GM12878 (cell line): ENCODE measurements around the gene EGFL8. TPM values are rescaled to one million over a fixed set of nuclear protein-coding genes. Genes with fewer than 3 reads are reported as not detected.

ENCODE experiments used
- ATAC-seq: fragments of 200-7000 bp; cut with Tn5 transposase; 3 replicates; pipeline ENCODE4 v1.9.1; 2020; ENCODE audit warnings: mild to moderate bottlenecking, moderate library complexity
- BruUV-seq: library from RNA; stranded (reverse); fragments of 400-500 nt; replicated peaks from 2 replicates; lab custom pipeline; 2021; lab: Mats Ljungman, UMichigan
- CTCF ChIA-PET: fragments of 300-600 bp; sonication (Branson Sonifier 250); formaldehyde crosslinking; extraction: SDS; loops from one replicate; lab custom pipeline; 2021; ENCODE audit warnings: inconsistent platforms; lab: Yijun Ruan, JAX
- POLR2A ChIA-PET: fragments of 350-600 bp; formaldehyde crosslinking; extraction: SDS; loops from one replicate; lab custom pipeline; 2021; ENCODE audit warnings: inconsistent platforms; lab: Charles Lee
- RAD21 ChIA-PET: fragments of 300-600 bp; sonication (Branson Sonifier 250); formaldehyde crosslinking; loops from one replicate; lab custom pipeline; 2023; ENCODE audit warnings: antibody characterized with exemption; ENCODE audit not compliant: unreplicated experiment; lab: Charles Lee
- SMC1A ChIA-PET: fragments of 300-600 bp; sonication (Branson Sonifier 250); formaldehyde crosslinking; loops from one replicate; lab custom pipeline; 2023; ENCODE audit not compliant: unreplicated experiment, uncharacterized antibody; lab: Charles Lee
- DNase-seq: peaks from one replicate; pipeline ENCODE4 v3.0.0-alpha.2; 2011; ENCODE audit warnings: low read depth, low spot score
- FAIRE-seq: peaks from 3 replicates; lab custom pipeline; 2011; peaks lifted over from hg19 to GRCh38; lab: Jason Lieb, UNC
- H2AFZ ChIP-seq: 2 replicates; pipeline ENCODE4 v1.6.0; 2011; ENCODE audit warnings: low read depth, low read length, control low read depth; ENCODE audit not compliant: control insufficient read depth
- H3K27ac ChIP-seq: 2 replicates; pipeline ENCODE4 v1.5.1; 2011; ENCODE audit warnings: control low read depth; ENCODE audit not compliant: control insufficient read depth, insufficient read depth
- H3K27me3 ChIP-seq, 2 experiments: replicated peaks in 1 of 2; 2 replicates each; pipeline versions ENCODE4 v1.6.0 to v1.6.1; 2011; ENCODE audit warnings: low read length in 1 of 2; ENCODE audit not compliant: control insufficient read depth in 2 of 2, insufficient read depth in 2 of 2
- H3K36me3 ChIP-seq, 2 experiments: 2 replicates each; pipeline ENCODE4 v1.5.1; 2011; ENCODE audit warnings: low read length in 1 of 2; ENCODE audit not compliant: control insufficient read depth in 2 of 2, insufficient read depth in 2 of 2
- H3K4me1 ChIP-seq: 2 replicates; pipeline ENCODE4 v1.6.1; 2011; ENCODE audit warnings: mild to moderate bottlenecking, low read length, moderate library complexity, mixed read lengths; ENCODE audit not compliant: control insufficient read depth, insufficient read depth
- H3K4me2 ChIP-seq: 2 replicates; pipeline ENCODE4 v1.6.0; 2011; ENCODE audit warnings: control low read depth; ENCODE audit not compliant: control insufficient read depth, insufficient read depth
- H3K4me3 ChIP-seq: fragments of 200-600 bp; sonication (generic); 2 replicates; pipeline ENCODE4 v1.5.1; 2016
- H3K79me2 ChIP-seq: 2 replicates; pipeline ENCODE4 v1.6.0; 2011; ENCODE audit warnings: low read length; ENCODE audit not compliant: control insufficient read depth, insufficient read depth
- H3K9ac ChIP-seq: 2 replicates; pipeline ENCODE4 v1.8.0; 2011; ENCODE audit warnings: low read length, control low read depth, mixed read lengths; ENCODE audit not compliant: control insufficient read depth, insufficient read depth
- H3K9me3 ChIP-seq: replicated peaks from 3 replicates; pipeline ENCODE4 v1.5.1; 2011; ENCODE audit warnings: mild to moderate bottlenecking, low read length; ENCODE audit not compliant: control insufficient read depth, insufficient read depth
- H4K20me1 ChIP-seq: 2 replicates; pipeline ENCODE4 v1.6.0; 2011; ENCODE audit not compliant: control insufficient read depth, insufficient read depth
- ATF2 ChIP-seq: IDR thresholded peaks from 2 replicates; pipeline ENCODE4 v1.6.1; 2012; ENCODE audit warnings: low read length, inconsistent platforms
- BHLHE40 ChIP-seq, 2 experiments: fragments of 450-650 bp in 1 of 2; IDR thresholded peaks; 2 replicates each; pipeline ENCODE4 v1.6.1; 2011 to 2017; ENCODE audit warnings: low read depth in 2 of 2, borderline replicate concordance in 1 of 2, improper control_type of control experiment in 1 of 2, low read length in 1 of 2, mild to moderate bottlenecking in 1 of 2
- DPF2 ChIP-seq: fragments of 450-650 bp; IDR thresholded peaks from 2 replicates; pipeline ENCODE4 v1.6.1; 2017; ENCODE audit warnings: mild to moderate bottlenecking
- EP300 ChIP-seq, 2 experiments: fragments of 150-350 bp in 1 of 2; IDR thresholded peaks; 2 replicates each; pipeline ENCODE4 v1.6.1; 2011 to 2012; ENCODE audit warnings: low read depth in 2 of 2, low read length in 2 of 2, borderline replicate concordance in 1 of 2, improper control_type of control experiment in 1 of 2, inconsistent platforms in 1 of 2; ENCODE audit not compliant: control insufficient read depth in 1 of 2
- FOS ChIP-seq: IDR thresholded peaks from 3 replicates; pipeline ENCODE4 v1.6.1; 2011; ENCODE audit warnings: borderline replicate concordance; ENCODE audit not compliant: insufficient read length; ENCODE audit errors: extremely low read depth
- HCFC1 ChIP-seq: fragments of 150-350 bp; IDR thresholded peaks from 2 replicates; pipeline ENCODE4 v1.6.1; 2014; ENCODE audit warnings: low read length
- HDGF ChIP-seq: fragments of 450-650 bp; IDR thresholded peaks from 2 replicates; pipeline ENCODE4 v1.6.1; 2016; ENCODE audit warnings: antibody characterized with exemption
- IKZF1 ChIP-seq: fragments of 450-650 bp; conservative IDR thresholded peaks from 2 replicates; pipeline ENCODE4 v1.6.1; 2017; ENCODE audit warnings: antibody characterized with exemption, mild to moderate bottlenecking
- MXI1 ChIP-seq: fragments of 150-350 bp; IDR thresholded peaks from 2 replicates; pipeline ENCODE4 v1.6.1; 2011; ENCODE audit warnings: low read depth, mild to moderate bottlenecking, inconsistent platforms, low read length, improper control_type of control experiment
- POU2F2 ChIP-seq: IDR thresholded peaks from 3 replicates; pipeline ENCODE4 v1.6.1; 2011; ENCODE audit warnings: low read depth, mild to moderate bottlenecking, low read length, borderline replicate concordance
- RB1 ChIP-seq: fragments of 450-650 bp; formaldehyde crosslinking; IDR thresholded peaks from 2 replicates; pipeline ENCODE4 v1.6.1; 2017; ENCODE audit warnings: mild to moderate bottlenecking, borderline replicate concordance
- SIX5 ChIP-seq: IDR thresholded peaks from 2 replicates; pipeline ENCODE4 v1.6.1; 2011; ENCODE audit warnings: mild to moderate bottlenecking, low read depth, low read length, moderate library complexity; ENCODE audit not compliant: severe bottlenecking
- TCF12 ChIP-seq: IDR thresholded peaks from 2 replicates; pipeline ENCODE4 v1.6.1; 2011; ENCODE audit warnings: low read depth, mild to moderate bottlenecking, low read length
- TCF3 ChIP-seq: IDR thresholded peaks from 2 replicates; pipeline ENCODE4 v1.6.1; 2012; ENCODE audit warnings: low read depth, mild to moderate bottlenecking, low read length, borderline replicate concordance; ENCODE audit not compliant: insufficient read depth
- YY1 ChIP-seq: IDR thresholded peaks from 2 replicates; pipeline ENCODE4 v1.6.1; 2011; ENCODE audit warnings: low read depth, mild to moderate bottlenecking, low read length
- WGBS: methylation state at CpG from one replicate; pipeline ENCODE4 v1.1.6; 2016; ENCODE audit warnings: low lambda C conversion rate; ENCODE audit not compliant: insufficient replicate concordance, insufficient coverage; ENCODE audit errors: missing lambda C conversion rate; 5-methylcytosine and 5-hydroxymethylcytosine counted together
- in situ Hi-C: fragments of 300-500 bp; cut with MboI; formaldehyde crosslinking; loops from 9 replicates; pipeline ENCODE4 v1.14.3; 2018; ENCODE audit warnings: mixed read lengths
- intact Hi-C: fragments of 100-400 bp; cut with micrococcal nuclease; formaldehyde crosslinking; loops from one replicate; pipeline ENCODE4 v1.14.2; 2022; ENCODE audit not compliant: unreplicated experiment
- polyA plus RNA-seq, 11 experiments: library from polyadenylated mRNA; depleted of rRNA in 4 of 11; unstranded in 6 of 11; stranded (reverse) in 5 of 11; fragments of >200 nt; fragmentation: Nextera tagmentation in 4 of 11; fragmentation: Illumina TruSeq in 1 of 11; extraction: Ambion mirVana in 4 of 11; extraction: Trizol in 1 of 11; gene quantifications; 1 replicate in 1 of 11; 2 replicates in 10 of 11; pipeline versions ENCODE4 v1.2.1 to v1.2.3, GENCODE V29; 2011 to 2016; ENCODE audit warnings: inconsistent platforms in 2 of 11, missing spikeins in 2 of 11, low read depth in 1 of 11
- total RNA-seq, 4 experiments: library from RNA; depleted of rRNA in 3 of 4; stranded (reverse); fragments of >200 nt in 3 of 4; fragmentation: Illumina TruSeq in 1 of 4; extraction: Trizol in 1 of 4; gene quantifications; 2 replicates each; pipeline versions ENCODE4 v1.2.1 to v1.2.3, GENCODE V29; 2013 to 2021
- TF ChIP-seq, protein P1 (sequence below): fragments of 450-650 bp; IDR thresholded peaks from 2 replicates; pipeline ENCODE4 v1.6.1; 2016; ENCODE audit warnings: mild to moderate bottlenecking

The EGFL8 gene
- total and polyA plus RNA-seq, 10 of the 15 experiments (the other 5 are each of a cell fraction or from before 2014, with no cell fraction given) = 0.07 to 3.5 (median 1.4) TPM

GRCh38 chr6:32153564-32154513 is 10.6 kb upstream of the EGFL8 start, which contains the start of gene PPT2 (continued):
- TF ChIP-seq ATF2 (no peak), SIX5 (no peak)

DNA sequence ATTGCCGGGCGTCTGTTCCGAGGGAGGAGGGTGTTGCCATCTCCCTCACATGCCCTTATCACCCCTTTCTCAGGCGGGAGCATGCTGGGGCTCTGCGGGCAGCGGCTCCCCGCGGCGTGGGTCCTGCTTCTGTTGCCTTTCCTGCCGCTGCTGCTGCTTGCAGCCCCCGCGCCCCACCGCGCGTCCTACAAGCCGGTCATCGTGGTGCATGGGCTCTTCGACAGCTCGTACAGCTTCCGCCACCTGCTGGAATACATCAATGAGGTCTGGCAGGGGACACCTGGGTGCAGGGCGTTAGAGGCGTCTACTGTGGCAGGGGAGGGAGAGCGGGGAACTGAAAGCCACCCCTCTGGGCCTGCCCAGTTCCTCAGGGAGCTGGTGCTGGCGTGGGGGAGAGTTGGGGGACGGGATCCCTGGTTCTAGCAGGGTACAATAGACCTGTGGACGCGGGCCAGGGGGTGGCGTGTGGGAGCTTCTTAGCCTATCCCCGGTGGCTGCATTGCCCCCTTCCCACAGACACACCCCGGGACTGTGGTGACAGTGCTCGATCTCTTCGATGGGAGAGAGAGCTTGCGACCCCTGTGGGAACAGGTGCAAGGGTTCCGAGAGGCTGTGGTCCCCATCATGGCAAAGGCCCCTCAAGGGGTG is 9.8 kb upstream of the EGFL8 start:
- RAD21 ChIA-PET = interaction anchor here (0.6 to 1.3 kb wide), 5 partner anchors 23 to 41 kb away, joined by 3 to 5 read pairs (median 4); no protein-coding TSS in a partner anchor
- Histone ChIP-seq H3K36me3 (no peaks in the 10 kb centered on the region; a peak in 2 of 4 replicates), H3K4me1 (peaks cover 3% of the 10 kb centered on the region; the same call in 1 of the 2 replicates), H3K4me3 (peak overlapping the region; percentile 94), H3K27ac (peak overlapping the region; percentile 11; the same call in 1 of the 2 replicates), H3K9ac (peak overlapping the region; percentile 45), H2AFZ (peak overlapping the region; percentile 77), H4K20me1 (no peaks in the 10 kb centered on the region), H3K79me2 (no peaks in the 10 kb centered on the region), H3K9me3 (no peaks in the 10 kb centered on the region), H3K27me3 (peaks cover 0 to 8% of the 10 kb centered on the region in 2 experiments; a peak in 3 of 4 replicates), H3K4me2 (peak overlapping the region; percentile 85)
- BruUV-seq = no TSS peak
- 8% methylated on average over 31 of the region's 34 CpGs for WGBS
- POLR2A ChIA-PET = interaction anchor here (0.6 to 1.0 kb wide), 2 partner anchors 26 to 238 kb away, joined by 4 to 7 read pairs; partner anchors contain the start of gene ATF6B
- CTCF ChIA-PET = interaction anchor here (0.6 to 1.2 kb wide), 9 partner anchors 9 to 1190 kb away, joined by 3 to 7 read pairs (median 5); partner anchors contain the start of genes ATF6B and FKBPL
- intact Hi-C loops (loop anchor here (2.0 to 10.0 kb wide), 3 partner anchors 36 to 110 kb away; no protein-coding TSS in a partner anchor), in situ Hi-C loops (no loop called here)
- peak; percentile 86 for FAIRE-seq
- SMC1A ChIA-PET = interaction anchor here (0.7 to 1.1 kb wide), 4 partner anchors 22 to 99 kb away, joined by 3 to 5 read pairs (median 4); no protein-coding TSS in a partner anchor
- ATAC-seq = peak; percentile 95
- DNase-seq = no peak
- TF ChIP-seq TCF3 (peak; percentile 62; the same call in 1 of the 2 replicates), EP300 (IDR thresholded peaks at IDR 0.05; ENCODE audit: borderline replicate concordance in 1 of 2, control insufficient read depth in 1 of 2, low read depth in 2 of 2, low read length in 2 of 2) (no peak), IKZF1 (peak; percentile 26), MXI1 (peak; percentile 56; the same call in 1 of the 2 replicates), HDGF (0 out of 2 replicates have a peak, but pooled peaks have one; percentile 21), RB1 (0 out of 2 replicates have a peak, but pooled peaks have one; percentile 66), DPF2 (peak; percentile 26; the same call in 1 of the 2 replicates), TCF12 (peak; percentile 78), POU2F2 (peak; percentile 30; the same call in 1 of the 3 replicates), FOS (no peak), YY1 (0 out of 2 replicates have a peak, but pooled peaks have one; percentile 44), BHLHE40 (IDR thresholded peaks at IDR 0.05; ENCODE audit: borderline replicate concordance in 1 of 2, low read depth in 2 of 2, low read length in 1 of 2) (peak in 1 of 2 experiments; percentile 22; a peak in 1 of 4 replicates), HCFC1 (no peak)
- TF ChIP-seq, protein P1, sequence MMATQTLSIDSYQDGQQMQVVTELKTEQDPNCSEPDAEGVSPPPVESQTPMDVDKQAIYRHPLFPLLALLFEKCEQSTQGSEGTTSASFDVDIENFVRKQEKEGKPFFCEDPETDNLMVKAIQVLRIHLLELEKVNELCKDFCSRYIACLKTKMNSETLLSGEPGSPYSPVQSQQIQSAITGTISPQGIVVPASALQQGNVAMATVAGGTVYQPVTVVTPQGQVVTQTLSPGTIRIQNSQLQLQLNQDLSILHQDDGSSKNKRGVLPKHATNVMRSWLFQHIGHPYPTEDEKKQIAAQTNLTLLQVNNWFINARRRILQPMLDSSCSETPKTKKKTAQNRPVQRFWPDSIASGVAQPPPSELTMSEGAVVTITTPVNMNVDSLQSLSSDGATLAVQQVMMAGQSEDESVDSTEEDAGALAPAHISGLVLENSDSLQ = peak; percentile 31; the same call in 1 of the 2 replicates
